HPDE6-E6E7 (cell line): Measurements from ENCODE around the gene MAP4K5.
"Not testable (repeated sequence)": the region's sequence is repeated elsewhere in the genome, so short reads cannot be mapped to it uniquely, and the experiment has no call there.

Experiments used
- DNase-seq: peaks from one replicate; pipeline ENCODE4 v3.0.0; 2011; ENCODE audit warnings: missing footprints; ENCODE audit errors: extremely low spot score

The MAP4K5 gene

GRCh38 chr14:50531595-50532501 is 521 bp downstream of the MAP4K5 start:
- no peak for DNase-seq

GRCh38 chr14:50530794-50531365 is 1.5 kb downstream of the MAP4K5 start:
- no peak for DNase-seq

GRCh38 chr14:50530358-50530757 is 2.0 kb downstream of the MAP4K5 start:
- no peak for DNase-seq

- DNase-seq, result no peak
Measured at GRCh38 chr14:50529288-50530179, 2.8 kb downstream of the MAP4K5 start.

GRCh38 chr14:50528000-50528399 is 4.4 kb downstream of the MAP4K5 start:
- DNase-seq, result no peak

DNA sequence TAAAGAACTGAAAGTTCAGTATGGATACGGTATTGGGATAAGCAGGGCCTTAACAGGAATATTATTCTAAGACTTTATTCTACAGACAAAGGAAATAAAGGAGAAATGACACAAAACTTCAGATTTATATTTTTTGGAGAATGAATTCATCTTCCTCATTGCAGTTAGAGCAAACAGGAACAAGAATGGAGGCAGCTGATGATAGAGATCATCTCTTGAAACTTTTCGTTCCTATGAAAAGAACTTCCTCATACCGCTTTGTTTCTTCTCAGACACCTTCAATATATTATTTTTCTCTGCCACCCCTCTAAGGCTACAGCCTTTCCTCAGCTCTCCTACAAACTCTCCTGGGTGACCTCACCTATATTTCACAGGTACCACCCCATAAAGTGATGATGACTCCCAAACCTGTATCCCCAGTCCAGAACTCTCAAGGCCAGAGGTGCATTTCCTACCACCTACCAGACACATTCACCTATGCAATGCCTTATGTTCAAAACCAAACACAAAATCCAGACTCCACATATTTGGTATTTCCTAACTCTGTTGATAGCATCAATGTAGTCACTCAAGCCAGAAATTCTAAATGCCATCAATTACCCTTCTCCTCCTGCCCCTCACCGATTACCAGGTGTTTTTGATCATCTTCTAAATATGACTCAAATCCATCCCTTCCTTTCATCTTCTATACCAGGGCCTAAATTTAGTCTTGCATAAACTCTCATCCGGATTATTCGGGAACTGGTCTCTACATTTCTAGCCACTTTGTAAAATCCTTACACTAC is 7.4 kb downstream of the MAP4K5 start:
- no peak for DNase-seq

- no peak for DNase-seq
Measured at GRCh38 chr14:50524060-50524459, 8.3 kb downstream of the MAP4K5 start.

DNA sequence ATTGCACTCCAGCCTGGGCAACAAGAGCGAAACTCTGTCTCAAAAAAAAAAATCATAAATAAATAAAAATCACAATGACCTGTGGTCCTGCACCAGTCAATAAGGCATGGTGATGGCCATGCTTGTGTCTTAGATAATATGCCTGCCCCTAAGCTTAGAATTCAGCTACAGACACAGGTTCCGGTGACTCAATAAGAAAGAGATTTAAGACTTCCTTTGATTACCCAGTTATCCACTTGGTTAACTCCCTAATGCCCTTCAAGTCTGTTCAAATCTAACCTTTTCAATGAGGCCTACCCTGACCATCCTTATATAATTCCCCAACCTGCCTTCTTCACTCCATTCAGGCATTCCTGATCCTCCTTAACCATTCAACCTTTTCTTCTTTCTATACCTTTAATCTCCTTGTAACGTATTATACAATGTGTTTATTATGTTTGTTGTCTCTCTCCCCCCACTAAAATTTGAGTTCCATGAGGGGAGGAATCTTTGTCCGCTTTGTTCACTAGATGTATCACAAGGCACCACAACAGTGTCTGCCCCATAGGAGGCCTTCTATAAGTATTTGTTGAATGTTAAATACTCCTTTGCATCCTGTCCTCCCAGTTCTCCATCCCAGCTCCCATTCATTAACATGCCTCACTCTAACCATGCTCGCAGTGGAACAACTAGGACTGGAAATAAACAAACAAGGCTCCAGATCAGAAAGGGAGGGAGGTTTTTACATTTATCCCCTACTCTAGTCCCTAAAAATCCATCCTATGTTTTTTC is 8.9 kb downstream of the MAP4K5 start:
- DNase-seq, result no peak

DNA sequence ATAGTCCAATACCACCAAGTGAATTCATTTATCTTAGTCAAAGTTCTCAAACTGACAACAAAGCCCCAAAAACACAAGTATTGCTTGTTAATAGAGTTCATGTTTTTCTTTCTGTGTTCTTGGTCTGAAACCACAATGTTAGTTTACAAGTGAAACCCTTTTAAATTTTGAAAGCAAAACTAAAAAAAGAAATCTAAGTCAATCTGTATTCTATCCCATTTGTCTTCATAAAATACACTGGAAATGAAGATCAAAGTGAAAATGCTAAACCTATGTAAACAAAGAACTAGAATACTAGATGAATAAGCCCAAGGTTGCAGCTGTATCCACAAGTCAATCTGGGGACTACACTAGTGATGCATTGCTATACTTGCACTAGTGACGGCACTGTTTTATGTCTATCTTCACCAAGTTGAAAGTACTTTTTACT is 10.4 kb downstream of the MAP4K5 start:
- no peak for DNase-seq

DNA sequence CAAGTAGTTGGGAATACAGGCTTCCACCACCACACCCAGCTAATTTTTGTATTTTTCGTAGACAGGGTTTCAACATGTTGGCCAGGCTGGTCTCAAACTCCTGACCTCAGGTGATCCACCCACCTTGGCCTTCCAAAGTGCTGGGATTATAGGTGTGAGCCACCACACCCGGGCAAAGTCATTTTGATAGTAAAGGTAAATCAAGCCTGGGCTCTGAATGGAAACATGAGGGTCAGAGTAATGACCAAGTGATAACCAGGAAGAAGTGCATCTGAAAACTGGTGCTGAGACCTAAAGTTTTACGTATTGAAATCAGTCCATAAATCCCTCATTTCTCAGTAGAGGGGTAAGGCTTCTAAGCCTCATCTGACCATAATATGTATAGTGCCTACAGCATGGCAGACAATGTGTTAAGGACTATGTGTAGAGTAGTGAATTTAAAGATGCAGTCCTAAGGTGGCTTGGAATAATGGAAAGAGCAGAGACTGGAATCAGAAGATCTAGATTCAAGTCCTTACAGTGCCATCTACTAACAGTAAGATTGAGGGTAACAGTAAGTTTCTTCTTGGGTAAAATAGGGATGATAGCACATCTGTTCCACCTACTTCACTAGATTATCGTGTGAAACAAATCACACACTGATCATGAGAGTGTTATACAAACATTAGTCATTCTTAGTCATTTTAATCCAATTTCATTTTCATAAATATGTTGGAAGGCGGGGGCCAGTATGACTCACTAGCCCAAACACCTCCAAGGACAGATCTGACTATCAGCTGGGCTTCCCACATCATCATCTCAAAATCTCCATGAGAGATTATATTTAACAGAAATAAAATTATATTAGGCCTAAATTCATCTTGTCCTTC is 11.2 kb downstream of the MAP4K5 start:
- DNase-seq, result peak; percentile 67

- DNase-seq, result no peak
Measured at GRCh38 chr14:50516091-50516490, 16.3 kb downstream of the MAP4K5 start.

DNA sequence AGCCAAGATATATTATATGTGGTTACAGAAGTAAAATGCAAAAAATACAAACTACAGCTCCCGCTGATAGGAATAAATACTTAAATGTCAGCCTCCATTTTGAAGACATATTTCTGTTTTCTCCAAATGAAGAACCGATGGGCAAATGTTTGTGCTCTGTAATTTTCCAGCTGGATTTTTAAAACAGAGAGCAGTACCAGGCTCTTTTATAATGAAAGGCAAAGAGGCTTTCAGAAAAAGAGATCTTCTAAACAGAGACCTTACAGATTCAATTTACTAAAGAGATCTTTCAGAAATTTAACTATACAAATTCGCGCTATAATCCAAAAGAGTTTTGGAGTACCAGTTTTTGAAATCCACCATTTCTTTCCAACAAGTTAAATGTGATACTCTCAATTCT is 19.9 kb downstream of the MAP4K5 start:
- DNase-seq, result no peak

DNA sequence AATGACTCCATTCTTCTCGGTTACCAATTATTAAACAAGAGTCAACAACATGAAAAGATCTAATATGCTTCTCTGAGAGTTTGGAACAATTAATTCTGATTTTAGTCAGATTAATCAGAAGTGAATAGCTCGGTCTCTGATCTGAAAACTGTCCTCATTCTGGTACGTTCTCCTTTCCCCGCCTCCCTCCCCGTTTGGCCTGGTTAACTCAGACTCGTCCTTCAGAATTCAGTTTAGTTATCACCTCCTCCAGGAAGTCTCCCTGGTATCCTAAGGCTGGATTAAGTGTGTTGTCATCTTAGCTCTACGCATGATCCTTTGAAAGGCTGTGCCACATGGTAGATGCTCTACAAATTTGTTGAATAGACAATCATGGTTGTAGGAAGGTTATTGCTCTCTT is 22.2 kb downstream of the MAP4K5 start:
- no peak for DNase-seq

- not testable (repeated sequence) for DNase-seq
Measured at GRCh38 chr14:50507078-50507477, 25.3 kb downstream of the MAP4K5 start.

GRCh38 chr14:50501642-50502041 is 30.7 kb downstream of the MAP4K5 start:
- peak; percentile 12 for DNase-seq

GRCh38 chr14:50497351-50497750 is 35.0 kb downstream of the MAP4K5 start:
- DNase-seq, result no peak

DNA sequence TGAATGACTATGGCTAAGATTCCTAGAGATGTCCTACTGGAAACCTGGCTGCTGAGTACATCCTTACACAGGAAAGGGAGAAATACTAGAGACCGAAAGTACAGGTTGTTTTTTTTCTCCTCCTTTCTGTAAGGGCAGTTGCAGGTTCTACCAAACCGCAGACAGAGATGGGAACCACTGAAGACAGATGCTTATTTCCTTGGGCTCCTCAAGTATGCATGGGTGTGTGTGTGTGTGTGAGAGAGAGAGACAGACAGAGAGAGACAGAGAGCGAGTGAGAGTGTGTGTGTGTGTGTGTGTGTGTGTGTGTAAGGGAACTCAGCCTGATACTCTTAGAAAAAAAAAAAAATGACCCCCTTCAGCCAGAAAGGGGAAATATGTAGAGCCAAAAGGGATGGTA is 42.5 kb downstream of the MAP4K5 start:
- DNase-seq, result no peak

GRCh38 chr14:50488521-50488920 is 43.8 kb downstream of the MAP4K5 start:
- no peak for DNase-seq

- no peak for DNase-seq
Measured at GRCh38 chr14:50479041-50479440, 53.3 kb downstream of the MAP4K5 start.

DNA sequence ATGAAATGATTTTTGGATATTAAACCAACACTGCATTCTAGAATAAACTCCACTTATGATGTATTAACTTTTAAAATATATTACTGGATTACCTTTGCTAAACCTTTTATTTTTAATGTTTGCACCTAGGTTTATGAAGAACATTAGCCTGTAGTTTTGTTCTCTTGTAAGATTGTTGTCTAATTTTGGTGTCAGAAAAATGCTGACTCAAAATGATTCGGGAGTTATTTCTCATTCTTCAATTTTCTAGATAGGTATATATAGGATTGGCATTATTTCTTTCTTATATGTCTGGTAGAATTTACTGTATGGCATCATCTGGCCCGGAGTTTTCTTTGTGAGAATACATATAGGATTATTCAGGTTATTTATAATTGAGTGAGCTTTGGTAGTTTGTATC is 54.6 kb downstream of the MAP4K5 start:
- no peak for DNase-seq
